ENCODE measurements around the gene TTC3. TPM values are rescaled to one million over a fixed set of nuclear protein-coding genes. Genes with fewer than 3 reads are reported as not detected.

Gene TTC3
- total RNA-seq (ENCODE audit: unreplicated experiment) = 235 TPM
- long read RNA-seq, partial matches to known transcripts = 40 of 70 reads
- long read RNA-seq, other reads (novel, unspliced or antisense) = 26 of 70 reads

- peaks cover 8% of the 10 kb centered on the region for H3K36me3 Mint-ChIP-seq (ENCODE audit: unreplicated experiment)
- peak within 1 kb of the TSS; percentile 98 for H3K27ac Mint-ChIP-seq (ENCODE audit: unreplicated experiment)
These were observed at the start of gene TTC3, which contains the start of gene PIGP for GRCh38 chr21:37072988-37073416. TSS of gene TTC3 (plus strand) at chr21:37073254. CDS start at chr21:37087258, 14,004 bp downstream. TSS of gene PIGP (minus strand) at chr21:37073071. CDS start at chr21:37072515, 556 bp downstream.

DNA sequence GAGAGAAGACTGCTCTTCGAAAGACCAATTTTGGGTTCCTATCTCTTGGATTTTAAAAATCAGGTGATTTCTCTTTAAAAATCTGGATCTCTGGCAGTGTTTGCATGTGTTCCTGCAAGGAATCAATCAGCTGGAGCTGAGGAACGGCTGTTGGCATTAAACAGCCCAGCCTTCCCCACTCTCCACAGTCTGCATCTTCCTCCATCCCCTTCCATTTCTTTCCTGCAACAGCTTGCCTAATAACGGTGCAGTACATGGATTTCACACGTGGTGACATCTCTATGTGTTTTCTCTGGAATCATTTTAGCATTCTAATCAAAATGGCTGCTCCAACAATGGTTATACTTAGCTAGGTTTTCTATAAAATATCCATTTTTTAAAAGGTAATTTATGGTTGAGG, 46.6 kb upstream of the TTC3 start:
- TF ChIP-seq, protein P1, sequence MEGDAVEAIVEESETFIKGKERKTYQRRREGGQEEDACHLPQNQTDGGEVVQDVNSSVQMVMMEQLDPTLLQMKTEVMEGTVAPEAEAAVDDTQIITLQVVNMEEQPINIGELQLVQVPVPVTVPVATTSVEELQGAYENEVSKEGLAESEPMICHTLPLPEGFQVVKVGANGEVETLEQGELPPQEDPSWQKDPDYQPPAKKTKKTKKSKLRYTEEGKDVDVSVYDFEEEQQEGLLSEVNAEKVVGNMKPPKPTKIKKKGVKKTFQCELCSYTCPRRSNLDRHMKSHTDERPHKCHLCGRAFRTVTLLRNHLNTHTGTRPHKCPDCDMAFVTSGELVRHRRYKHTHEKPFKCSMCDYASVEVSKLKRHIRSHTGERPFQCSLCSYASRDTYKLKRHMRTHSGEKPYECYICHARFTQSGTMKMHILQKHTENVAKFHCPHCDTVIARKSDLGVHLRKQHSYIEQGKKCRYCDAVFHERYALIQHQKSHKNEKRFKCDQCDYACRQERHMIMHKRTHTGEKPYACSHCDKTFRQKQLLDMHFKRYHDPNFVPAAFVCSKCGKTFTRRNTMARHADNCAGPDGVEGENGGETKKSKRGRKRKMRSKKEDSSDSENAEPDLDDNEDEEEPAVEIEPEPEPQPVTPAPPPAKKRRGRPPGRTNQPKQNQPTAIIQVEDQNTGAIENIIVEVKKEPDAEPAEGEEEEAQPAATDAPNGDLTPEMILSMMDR (IDR thresholded peaks at IDR 0.05; ENCODE audit: partially characterized antibody, unreplicated experiment) = no peak
- Mint-ChIP-seq H3K4me3 (ENCODE audit: unreplicated experiment) (no peak overlapping the region), H3K27ac (ENCODE audit: unreplicated experiment) (no peak overlapping the region), H3K36me3 (ENCODE audit: unreplicated experiment) (peaks cover 6% of the 10 kb centered on the region), H3K27me3 (ENCODE audit: unreplicated experiment) (peaks cover 5% of the 10 kb centered on the region), H3K9me3 (ENCODE audit: unreplicated experiment) (peaks cover 2% of the 10 kb centered on the region), H3K4me1 (ENCODE audit: low read depth, unreplicated experiment) (no peaks in the 10 kb centered on the region)
- no peak for DNase-seq

More at GRCh38 chr21:37072988-37073416, at the start of gene TTC3, which contains the start of gene PIGP:
- Mint-ChIP-seq H3K4me3 (ENCODE audit: unreplicated experiment) (peak within 1 kb of the TSS; percentile 97), H3K4me1 (ENCODE audit: low read depth, unreplicated experiment) (peaks cover 19% of the 10 kb centered on the region), H3K9me3 (ENCODE audit: unreplicated experiment) (peaks cover 10% of the 10 kb centered on the region), H3K27me3 (ENCODE audit: unreplicated experiment) (peaks cover 7% of the 10 kb centered on the region)
- TF ChIP-seq, protein P1 (IDR thresholded peaks at IDR 0.05; ENCODE audit: partially characterized antibody, unreplicated experiment) = no peak
- peak; percentile 99 for DNase-seq

- TF ChIP-seq, protein P1 (IDR thresholded peaks at IDR 0.05; ENCODE audit: partially characterized antibody, unreplicated experiment) = no peak
- no peak overlapping the region for H3K4me3 Mint-ChIP-seq (ENCODE audit: unreplicated experiment)
- H3K27ac Mint-ChIP-seq (ENCODE audit: unreplicated experiment) = no peak overlapping the region
- no peaks in the 10 kb centered on the region for H3K4me1 Mint-ChIP-seq (ENCODE audit: low read depth, unreplicated experiment)
- H3K36me3 Mint-ChIP-seq (ENCODE audit: unreplicated experiment) = peaks cover 2% of the 10 kb centered on the region
- peaks cover 2% of the 10 kb centered on the region for H3K27me3 Mint-ChIP-seq (ENCODE audit: unreplicated experiment)
- peaks cover 2% of the 10 kb centered on the region for H3K9me3 Mint-ChIP-seq (ENCODE audit: unreplicated experiment)
- DNase-seq = no peak
These were observed 44.5 kb upstream of the TTC3 start for GRCh38 chr21:37028570-37028969.

GRCh38 chr21:37030864-37031263, 42.2 kb upstream of the TTC3 start:
- no peak overlapping the region for H3K27ac Mint-ChIP-seq (ENCODE audit: unreplicated experiment)
- no peak for DNase-seq
- peaks cover 2% of the 10 kb centered on the region for H3K27me3 Mint-ChIP-seq (ENCODE audit: unreplicated experiment)

GRCh38 chr21:37032293-37032692, 40.8 kb upstream of the TTC3 start:
- no peak overlapping the region for H3K27ac Mint-ChIP-seq (ENCODE audit: unreplicated experiment)
- peaks cover 3% of the 10 kb centered on the region for H3K9me3 Mint-ChIP-seq (ENCODE audit: unreplicated experiment)
- peaks cover 2% of the 10 kb centered on the region for H3K27me3 Mint-ChIP-seq (ENCODE audit: unreplicated experiment)
- H3K4me1 Mint-ChIP-seq (ENCODE audit: low read depth, unreplicated experiment) = no peaks in the 10 kb centered on the region
- DNase-seq = no peak
- no peak overlapping the region for H3K4me3 Mint-ChIP-seq (ENCODE audit: unreplicated experiment)
- no peaks in the 10 kb centered on the region for H3K36me3 Mint-ChIP-seq (ENCODE audit: unreplicated experiment)
- TF ChIP-seq, protein P1 (IDR thresholded peaks at IDR 0.05; ENCODE audit: partially characterized antibody, unreplicated experiment) = no peak

More at GRCh38 chr21:37030864-37031263, 42.2 kb upstream of the TTC3 start:
- Mint-ChIP-seq H3K4me3 (ENCODE audit: unreplicated experiment) (no peak overlapping the region), H3K36me3 (ENCODE audit: unreplicated experiment) (no peaks in the 10 kb centered on the region), H3K4me1 (ENCODE audit: low read depth, unreplicated experiment) (no peaks in the 10 kb centered on the region), H3K9me3 (ENCODE audit: unreplicated experiment) (peaks cover 3% of the 10 kb centered on the region)
- TF ChIP-seq, protein P1 (IDR thresholded peaks at IDR 0.05; ENCODE audit: partially characterized antibody, unreplicated experiment) = no peak

Data from glutamatergic neuron (in vitro differentiated cells).